WTC11 (cell line): ENCODE measurements around the gene EIF3I.

Experiments used
- EMX1 ChIP-seq: fragments of 250-450 bp; sonication (Bioruptor Pico); IDR thresholded peaks from 2 replicates; pipeline ENCODE4 v1.8.0; 2021; ENCODE audit warnings: mild to moderate bottlenecking
- ZNF317 ChIP-seq: sonication (generic); formaldehyde crosslinking; IDR thresholded peaks from 2 replicates; pipeline ENCODE4 v1.8.1; 2023; ENCODE audit warnings: low read depth, mild to moderate bottlenecking, moderate library complexity, missing genetic modification reagents, borderline replicate concordance
- TF ChIP-seq, protein P1 (sequence below): sonication (generic); formaldehyde crosslinking; IDR thresholded peaks from 2 replicates; pipeline ENCODE4 v1.8.1; 2022; ENCODE audit warnings: low read depth, missing genetic modification reagents, borderline replicate concordance
- TF ChIP-seq, protein P2 (sequence below): fragments of 200-600 bp; IDR thresholded peaks from 2 replicates; pipeline ENCODE4 v1.8.0; 2022; ENCODE audit warnings: antibody characterized with exemption

- TF ChIP-seq EMX1 (CRISPR knock-in tag) (no peak), ZNF317 (no peak)
- TF ChIP-seq, protein P1, sequence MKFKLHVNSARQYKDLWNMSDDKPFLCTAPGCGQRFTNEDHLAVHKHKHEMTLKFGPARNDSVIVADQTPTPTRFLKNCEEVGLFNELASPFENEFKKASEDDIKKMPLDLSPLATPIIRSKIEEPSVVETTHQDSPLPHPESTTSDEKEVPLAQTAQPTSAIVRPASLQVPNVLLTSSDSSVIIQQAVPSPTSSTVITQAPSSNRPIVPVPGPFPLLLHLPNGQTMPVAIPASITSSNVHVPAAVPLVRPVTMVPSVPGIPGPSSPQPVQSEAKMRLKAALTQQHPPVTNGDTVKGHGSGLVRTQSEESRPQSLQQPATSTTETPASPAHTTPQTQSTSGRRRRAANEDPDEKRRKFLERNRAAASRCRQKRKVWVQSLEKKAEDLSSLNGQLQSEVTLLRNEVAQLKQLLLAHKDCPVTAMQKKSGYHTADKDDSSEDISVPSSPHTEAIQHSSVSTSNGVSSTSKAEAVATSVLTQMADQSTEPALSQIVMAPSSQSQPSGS (CRISPR knock-in tag) = no peak
- TF ChIP-seq, protein P2, sequence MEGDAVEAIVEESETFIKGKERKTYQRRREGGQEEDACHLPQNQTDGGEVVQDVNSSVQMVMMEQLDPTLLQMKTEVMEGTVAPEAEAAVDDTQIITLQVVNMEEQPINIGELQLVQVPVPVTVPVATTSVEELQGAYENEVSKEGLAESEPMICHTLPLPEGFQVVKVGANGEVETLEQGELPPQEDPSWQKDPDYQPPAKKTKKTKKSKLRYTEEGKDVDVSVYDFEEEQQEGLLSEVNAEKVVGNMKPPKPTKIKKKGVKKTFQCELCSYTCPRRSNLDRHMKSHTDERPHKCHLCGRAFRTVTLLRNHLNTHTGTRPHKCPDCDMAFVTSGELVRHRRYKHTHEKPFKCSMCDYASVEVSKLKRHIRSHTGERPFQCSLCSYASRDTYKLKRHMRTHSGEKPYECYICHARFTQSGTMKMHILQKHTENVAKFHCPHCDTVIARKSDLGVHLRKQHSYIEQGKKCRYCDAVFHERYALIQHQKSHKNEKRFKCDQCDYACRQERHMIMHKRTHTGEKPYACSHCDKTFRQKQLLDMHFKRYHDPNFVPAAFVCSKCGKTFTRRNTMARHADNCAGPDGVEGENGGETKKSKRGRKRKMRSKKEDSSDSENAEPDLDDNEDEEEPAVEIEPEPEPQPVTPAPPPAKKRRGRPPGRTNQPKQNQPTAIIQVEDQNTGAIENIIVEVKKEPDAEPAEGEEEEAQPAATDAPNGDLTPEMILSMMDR = peak; percentile 62; the same call in 1 of the 2 replicates
These were observed 6.4 kb upstream of the EIF3I start for GRCh38 chr1:32215629-32216480.
